B cell (primary cell): ENCODE data around the gene PTPRM. TPM values are rescaled to one million over a fixed set of nuclear protein-coding genes. Genes with fewer than 3 reads are reported as not detected.

ENCODE experiments used
- ATAC-seq: fragments of 200-7000 bp; cut with Tn5 transposase; one replicate; pipeline ENCODE4 v1.10.0; 2021; ENCODE audit warnings: low read depth, mild to moderate bottlenecking, moderate number of reproducible peaks, moderate library complexity
- CTCF ChIA-PET: fragments of 350-600 bp; sonication (Branson Sonifier 250); formaldehyde crosslinking; loops from one replicate; lab custom pipeline; 2021; ENCODE audit warnings: antibody characterized with exemption, inconsistent platforms; lab: Charles Lee
- POLR2A ChIA-PET: fragments of 350-600 bp; sonication (Branson Sonifier 250); formaldehyde crosslinking; loops from one replicate; lab custom pipeline; 2021; ENCODE audit warnings: antibody characterized with exemption; lab: Charles Lee
- DNase-seq: peaks from one replicate; pipeline ENCODE4 v3.0.0; 2013
- H2AFZ ChIP-seq: 2 replicates; pipeline ENCODE4 v1.6.1; 2012; ENCODE audit warnings: mild to moderate bottlenecking, low read depth, low read length; ENCODE audit not compliant: insufficient read depth, poor library complexity, severe bottlenecking
- H3K27ac ChIP-seq, 2 donors: 1 replicate in 1 of 2; 2 replicates in 1 of 2; pipeline ENCODE4 v1.5.1; 2012 to 2013; ENCODE audit warnings: low read length in 2 of 2, mild to moderate bottlenecking in 2 of 2, moderate library complexity in 1 of 2
- H3K27me3 ChIP-seq, 4 experiments: fragments of 200-600 bp in 1 of 4; sonication (generic) in 1 of 4; replicated peaks in 1 of 4; 1 replicate in 2 of 4; 2 replicates in 2 of 4; pipeline versions ENCODE4 v1.6.1 to v1.7.0; 2013 to 2016; ENCODE audit warnings: low read length in 3 of 4, mild to moderate bottlenecking in 2 of 4, mixed read lengths in 1 of 4, moderate library complexity in 1 of 4; ENCODE audit not compliant: insufficient read depth in 4 of 4, control insufficient read depth in 3 of 4; ENCODE audit errors: control extremely low read depth in 1 of 4
- H3K36me3 ChIP-seq, 2 experiments: replicated peaks in 1 of 2; 1 replicate in 1 of 2; 2 replicates in 1 of 2; pipeline versions ENCODE4 v1.6.1 to v1.7.1; 2013; ENCODE audit warnings: low read length in 1 of 2; ENCODE audit not compliant: insufficient read depth in 2 of 2, control insufficient read depth in 1 of 2; ENCODE audit errors: control extremely low read depth in 1 of 2, extremely low read depth in 1 of 2
- H3K4me1 ChIP-seq, 2 donors: fragments of 200-600 bp in 1 of 2; sonication (generic) in 1 of 2; 1 replicate in 1 of 2; 2 replicates in 1 of 2; pipeline versions ENCODE4 v1.5.1 to v1.6.1; 2013 to 2017; ENCODE audit warnings: low read length in 2 of 2; ENCODE audit not compliant: control insufficient read depth in 2 of 2, insufficient read depth in 2 of 2
- H3K4me2 ChIP-seq: replicated peaks from 2 replicates; pipeline ENCODE3; 2012; ENCODE audit warnings: mild to moderate bottlenecking, low read depth, low read length; ENCODE audit not compliant: poor library complexity, severe bottlenecking
- H3K4me3 ChIP-seq, 5 experiments: fragments of 200-600 bp in 1 of 5; sonication (generic) in 1 of 5; 1 replicate in 3 of 5; 2 replicates in 2 of 5; pipeline versions ENCODE4 v1.5.1 to v1.7.0; 2011 to 2016; ENCODE audit warnings: low read length in 4 of 5, mild to moderate bottlenecking in 4 of 5, low read depth in 2 of 5, control low read depth in 1 of 5, moderate library complexity in 1 of 5; ENCODE audit not compliant: insufficient read depth in 1 of 5; ENCODE audit errors: control extremely low read depth in 1 of 5, extremely low read depth in 1 of 5
- H3K79me2 ChIP-seq: fragments of 200-600 bp; sonication (generic); one replicate; pipeline ENCODE4 v1.6.0; 2016; ENCODE audit warnings: low read length; ENCODE audit not compliant: control insufficient read depth, insufficient read depth
- H3K9ac ChIP-seq: fragments of 200-600 bp; sonication (generic); 2 replicates; pipeline ENCODE4 v1.6.1; 2017; ENCODE audit warnings: mild to moderate bottlenecking, low read length, moderate library complexity
- H3K9me3 ChIP-seq, 3 donors: one replicate each; pipeline versions ENCODE4 v1.6.1 to v1.7.1; 2013; ENCODE audit warnings: low read length in 2 of 3; ENCODE audit not compliant: control insufficient read depth in 2 of 3, insufficient read depth in 1 of 3; ENCODE audit errors: control extremely low read depth in 1 of 3
- H4K20me1 ChIP-seq: 2 replicates; pipeline ENCODE4 v1.6.0; 2012; ENCODE audit warnings: mild to moderate bottlenecking, low read length; ENCODE audit not compliant: insufficient read depth, control insufficient read depth, poor library complexity, severe bottlenecking
- H3K27ac Mint-ChIP-seq: one replicate; pipeline ENCODE4 v1.8.0; 2021; ENCODE audit warnings: mixed read lengths
- H3K27me3 Mint-ChIP-seq: one replicate; pipeline ENCODE4 v1.8.0; 2021; ENCODE audit warnings: mixed read lengths
- H3K4me1 Mint-ChIP-seq: one replicate; pipeline ENCODE4 v1.8.0; 2021; ENCODE audit warnings: mixed read lengths
- H3K4me3 Mint-ChIP-seq: one replicate; pipeline ENCODE4 v1.8.0; 2021; ENCODE audit warnings: mixed read lengths
- H3K9me3 Mint-ChIP-seq: one replicate; pipeline ENCODE4 v1.8.0; 2022; ENCODE audit warnings: mixed read lengths; ENCODE audit not compliant: insufficient read depth
- CTCF ChIP-seq: fragments of 200-600 bp; IDR thresholded peaks from one replicate; pipeline ENCODE4 v1.8.0; 2022; ENCODE audit warnings: antibody characterized with exemption, mild to moderate bottlenecking
- EZH2 ChIP-seq: IDR thresholded peaks from 2 replicates; pipeline ENCODE4 v1.6.1; 2012; ENCODE audit warnings: borderline replicate concordance, low read depth, mild to moderate bottlenecking, moderate library complexity, low read length; ENCODE audit not compliant: insufficient read depth, poor library complexity, severe bottlenecking
- WGBS: methylation state at CpG from one replicate; pipeline ENCODE4 v1.1.5; 2013; ENCODE audit warnings: missing lambda C conversion rate; ENCODE audit not compliant: insufficient coverage; 5-methylcytosine and 5-hydroxymethylcytosine counted together
- intact Hi-C: fragments of 100-400 bp; cut with micrococcal nuclease; formaldehyde crosslinking; loops from one replicate; pipeline ENCODE4 v1.10.0; 2022
- polyA plus RNA-seq: library from polyadenylated mRNA; depleted of rRNA; stranded (reverse); fragments of >200 nt; gene quantifications from 2 replicates; pipeline ENCODE4 v1.2.3, GENCODE V29; 2012
- total RNA-seq, 2 donors: library from RNA; stranded (reverse); fragments of 120-200 nt in 1 of 2; gene quantifications; 1 replicate in 1 of 2; 2 replicates in 1 of 2; pipeline versions ENCODE4 v1.2.3 to v1.2.4, GENCODE V29; 2013 to 2022

The PTPRM gene
- total and polyA plus RNA-seq, 2 donors (not counting 1 experiment from before 2014, with no cell fraction given): 0.20 to 0.89 TPM

- Histone ChIP-seq H3K36me3 (no peaks in the 10 kb centered on the region), H3K79me2 (no peaks in the 10 kb centered on the region), H3K9me3 (no peaks in the 10 kb centered on the region), H3K4me3 (no peak overlapping the region), H3K4me1 (no peaks in the 10 kb centered on the region), H3K27ac (no peak overlapping the region), H4K20me1 (no peaks in the 10 kb centered on the region), H3K27me3 (no peaks in the 10 kb centered on the region), H3K4me2 (no peak overlapping the region), H3K9ac (no peak overlapping the region), H2AFZ (no peak overlapping the region)
- TF ChIP-seq CTCF (no peak), EZH2 (no peak)
- ChIA-PET CTCF (no interaction called here), POLR2A (no interaction called here)
- Mint-ChIP-seq H3K27ac (no peak overlapping the region), H3K9me3 (no peaks in the 10 kb centered on the region), H3K27me3 (no peaks in the 10 kb centered on the region), H3K4me3 (no peak overlapping the region), H3K4me1 (no peaks in the 10 kb centered on the region)
- DNase-seq (no peak), ATAC-seq (no peak)
- intact Hi-C loops: no loop called here
- WGBS: 87% methylated on average over 4 of the region's 4 CpGs
Observed at GRCh38 chr18:8248576-8248975, 681.5 kb downstream of the PTPRM start.

GRCh38 chr18:8249811-8250210 is 682.7 kb downstream of the PTPRM start:
- Mint-ChIP-seq H3K4me3 (no peak overlapping the region), H3K27me3 (no peaks in the 10 kb centered on the region), H3K27ac (no peak overlapping the region), H3K9me3 (no peaks in the 10 kb centered on the region), H3K4me1 (no peaks in the 10 kb centered on the region)
- Histone ChIP-seq H3K4me2 (no peak overlapping the region), H4K20me1 (no peaks in the 10 kb centered on the region), H3K27ac (no peak overlapping the region), H3K36me3 (no peaks in the 10 kb centered on the region), H2AFZ (no peak overlapping the region), H3K9ac (no peak overlapping the region), H3K27me3 (no peaks in the 10 kb centered on the region), H3K4me3 (no peak overlapping the region), H3K9me3 (no peaks in the 10 kb centered on the region), H3K4me1 (no peaks in the 10 kb centered on the region), H3K79me2 (no peaks in the 10 kb centered on the region)
- ChIA-PET POLR2A (no interaction called here), CTCF (no interaction called here)
- ATAC-seq: no peak
- WGBS: 88% methylated on average over 1 of the region's 2 CpGs
- DNase-seq: no peak
- intact Hi-C loops: no loop called here
- no peak for TF ChIP-seq EZH2
- TF ChIP-seq CTCF: no peak
